DMS 273 (cell line): ENCODE measurements around the gene PPRC1.

Experiments
- DNase-seq: peaks from one replicate; lab custom pipeline; 2025; ENCODE audit not compliant: unreplicated experiment; lab: John Stamatoyannopoulos, UW

Gene PPRC1

DNA sequence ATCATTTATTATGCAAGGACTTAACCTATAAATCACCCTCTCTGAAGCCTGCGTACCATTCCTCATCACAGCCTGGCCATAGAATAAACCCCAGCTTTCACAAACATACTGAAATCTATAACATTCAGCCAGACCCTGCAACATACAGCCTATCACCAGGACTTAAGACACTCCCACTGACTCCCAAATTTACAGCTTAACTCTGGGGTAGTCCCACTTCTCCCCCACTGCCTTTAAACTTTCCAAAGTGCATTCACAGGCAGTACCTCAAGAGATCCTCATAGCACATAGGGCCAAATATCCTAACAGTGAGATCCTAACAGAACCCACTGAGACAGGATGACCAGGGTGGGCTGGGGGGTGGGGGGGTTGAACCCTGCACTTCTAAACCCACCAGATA, 16.2 kb upstream of the PPRC1 start:
- no peak for DNase-seq

DNA sequence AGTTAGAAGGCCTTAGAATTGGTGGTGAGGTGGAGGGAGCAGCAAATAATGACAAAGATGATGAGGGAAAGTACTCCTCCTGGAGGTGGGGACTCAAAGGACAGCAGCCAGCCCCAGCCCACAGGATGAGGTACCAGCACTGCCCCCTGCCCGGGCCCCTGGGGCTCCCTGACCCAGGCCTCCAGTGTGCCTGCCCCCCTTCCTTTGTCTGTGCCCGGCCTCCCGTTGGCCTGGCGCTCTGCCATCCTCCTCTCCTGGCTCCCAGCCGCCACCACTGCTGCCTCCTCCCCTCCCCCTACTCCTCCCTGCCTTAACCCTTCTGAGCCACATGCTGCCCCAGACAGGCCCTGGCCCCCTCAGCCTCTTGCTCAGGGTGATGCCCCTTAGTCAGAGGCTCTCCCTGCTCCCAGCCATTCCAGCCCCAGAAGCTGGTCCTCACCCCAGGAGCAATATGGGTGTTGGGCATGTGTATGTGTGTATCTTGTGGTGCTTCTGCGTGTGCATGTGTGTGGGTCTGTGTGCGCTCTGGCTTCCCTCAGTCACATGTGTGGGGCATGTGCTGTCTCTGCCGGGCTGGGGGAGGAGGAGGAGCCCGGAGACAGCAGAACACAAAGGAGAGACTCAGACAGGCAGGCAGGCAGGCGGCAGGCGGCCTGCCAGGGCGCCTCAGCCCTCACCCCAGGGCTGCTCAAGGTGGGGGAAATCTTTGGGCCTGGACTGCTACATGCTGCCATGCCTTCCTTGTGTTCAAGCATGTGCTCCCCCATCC, 15.3 kb upstream of the PPRC1 start:
- peak; percentile 94 for DNase-seq

DNA sequence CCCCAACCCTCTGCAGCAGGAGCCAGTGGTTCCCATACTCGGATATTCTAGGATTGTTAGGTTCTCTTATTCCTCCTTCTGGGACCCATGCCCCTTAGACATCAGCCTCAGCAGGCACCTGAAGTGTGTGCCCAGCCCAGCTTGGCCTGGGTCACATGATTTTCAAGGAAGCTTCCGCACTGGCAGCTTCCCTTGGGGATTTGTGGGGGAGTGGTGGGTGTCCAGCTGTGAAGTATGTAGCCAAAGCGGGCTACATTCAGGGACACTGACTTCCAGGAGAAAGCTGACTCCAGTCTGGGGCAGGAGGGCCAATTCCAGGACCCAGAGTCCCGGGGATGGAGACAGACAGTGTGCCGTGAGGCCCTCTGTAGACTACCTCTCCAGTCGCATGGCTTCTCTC, 14.0 kb upstream of the PPRC1 start:
- peak; percentile 63 for DNase-seq

DNA sequence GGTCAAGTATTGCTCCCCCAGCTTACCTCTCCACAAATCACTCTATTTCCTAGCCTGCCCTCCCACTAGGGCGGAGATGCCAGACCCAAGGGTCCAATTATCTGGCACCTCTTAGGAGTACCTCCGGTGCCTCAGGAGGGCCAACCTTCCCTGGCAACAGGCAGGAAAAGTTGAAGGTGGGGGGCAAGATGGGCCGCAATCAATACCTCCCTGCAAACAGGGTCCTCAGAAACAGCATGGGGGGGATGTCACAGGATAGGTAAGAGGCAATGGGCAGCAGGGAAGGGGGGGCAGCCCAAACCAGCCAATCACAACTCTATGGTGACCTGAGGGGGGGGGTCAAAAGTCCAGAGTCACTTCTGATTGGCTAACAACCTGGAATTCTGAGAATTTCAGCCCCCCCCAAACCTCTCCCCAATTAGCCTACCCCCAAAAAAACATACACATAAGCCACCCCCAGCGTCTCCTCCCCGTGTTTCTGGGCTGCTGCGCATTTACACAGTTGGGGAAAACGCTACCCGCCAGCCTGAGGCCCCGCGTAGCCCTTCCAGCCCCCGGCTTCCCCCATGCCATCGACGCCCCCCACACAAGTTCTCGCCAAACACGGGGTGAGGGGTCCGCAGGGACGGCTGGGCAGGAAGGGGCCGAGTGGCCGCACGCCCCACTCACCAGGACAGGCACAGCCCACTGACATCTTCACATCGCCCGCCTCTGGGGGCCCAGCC, 13.3 kb upstream of the PPRC1 start:
- DNase-seq = peak; percentile 85

DNA sequence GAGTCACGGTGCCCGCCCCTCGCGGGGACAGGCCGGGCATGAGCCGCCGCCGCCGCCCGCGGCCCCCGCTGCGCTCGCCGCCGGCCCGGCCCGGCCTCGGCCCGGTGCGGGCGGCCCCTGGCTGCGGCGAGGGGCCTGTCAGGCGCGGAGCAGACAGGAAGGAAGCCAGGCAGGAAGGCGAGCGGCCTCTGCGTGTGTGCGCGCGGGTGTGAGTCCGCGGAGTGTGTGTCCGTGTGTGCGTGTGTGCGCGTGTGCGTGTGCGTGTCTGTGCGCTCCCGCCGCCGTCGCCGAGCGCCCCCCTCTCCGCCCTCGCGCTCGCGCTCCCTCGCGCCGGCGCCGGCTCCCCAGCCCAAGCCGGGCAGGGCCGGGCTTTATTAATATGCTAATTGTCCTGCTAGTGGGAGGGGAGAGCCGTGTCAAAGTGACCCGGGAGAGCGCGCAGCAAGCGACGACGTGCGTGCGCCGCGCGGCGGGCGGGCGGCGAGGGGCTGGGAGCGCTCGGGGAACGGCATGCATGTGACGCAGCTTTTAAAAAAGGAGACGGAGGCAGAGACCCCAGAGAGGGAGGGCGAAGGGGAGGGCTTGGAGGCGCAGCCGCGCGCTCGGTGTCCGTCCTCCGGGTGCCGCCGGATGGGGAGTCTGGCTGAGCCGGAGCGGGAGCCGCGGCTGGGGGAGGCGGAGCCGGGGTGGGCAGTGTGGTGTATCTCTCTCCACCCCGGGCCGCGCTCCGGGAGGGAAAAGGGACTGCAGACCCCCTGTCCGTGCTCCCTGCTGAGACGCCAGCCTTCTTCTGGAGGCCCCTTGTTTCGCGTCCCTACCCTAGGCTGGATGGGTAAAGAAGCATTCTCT, 12.5 kb upstream of the PPRC1 start, which contains the start of gene LDB1:
TSS of gene LDB1 (minus strand) at position 227 of the 849 bp plus-strand sequence. CDS start 258 bp downstream, outside the sequence.
- peak; percentile 93 for DNase-seq

DNA sequence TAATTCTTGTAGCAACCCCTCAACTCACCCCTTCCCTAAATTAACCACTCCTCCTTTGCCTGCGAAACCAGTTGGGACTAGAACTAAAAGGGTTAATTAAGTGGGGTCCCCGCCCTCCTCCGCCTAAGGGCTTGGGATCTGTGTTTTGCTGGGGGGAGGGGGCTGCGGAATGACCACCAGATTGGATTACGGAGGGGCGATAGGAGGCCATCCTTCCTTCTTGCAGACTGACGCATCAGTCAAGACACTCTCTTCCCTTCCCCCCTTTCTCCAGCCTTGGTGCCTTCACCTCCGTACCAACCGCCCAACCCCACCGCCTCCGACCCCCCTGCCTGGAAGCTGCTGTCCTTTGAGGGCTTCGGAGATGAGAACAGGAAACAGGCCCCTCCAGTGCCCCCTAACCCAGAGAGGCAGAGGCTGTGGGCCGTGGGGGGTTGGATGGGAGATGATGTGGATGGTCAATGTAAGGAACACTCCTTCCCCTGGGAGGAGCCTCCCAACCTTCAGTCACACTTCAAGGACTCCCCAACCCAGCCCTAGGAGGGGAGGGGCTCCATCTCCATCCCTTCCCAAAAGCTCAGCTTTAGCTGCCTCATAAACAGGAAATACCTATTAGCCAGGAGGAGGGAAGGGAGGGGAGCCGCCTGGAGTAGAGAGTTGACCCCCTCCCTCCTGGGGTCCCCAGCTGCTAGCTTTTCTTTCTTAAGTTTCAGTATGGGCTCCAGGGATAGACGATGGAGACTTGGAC, 11.7 kb upstream of the PPRC1 start:
- DNase-seq = peak; percentile 86

DNA sequence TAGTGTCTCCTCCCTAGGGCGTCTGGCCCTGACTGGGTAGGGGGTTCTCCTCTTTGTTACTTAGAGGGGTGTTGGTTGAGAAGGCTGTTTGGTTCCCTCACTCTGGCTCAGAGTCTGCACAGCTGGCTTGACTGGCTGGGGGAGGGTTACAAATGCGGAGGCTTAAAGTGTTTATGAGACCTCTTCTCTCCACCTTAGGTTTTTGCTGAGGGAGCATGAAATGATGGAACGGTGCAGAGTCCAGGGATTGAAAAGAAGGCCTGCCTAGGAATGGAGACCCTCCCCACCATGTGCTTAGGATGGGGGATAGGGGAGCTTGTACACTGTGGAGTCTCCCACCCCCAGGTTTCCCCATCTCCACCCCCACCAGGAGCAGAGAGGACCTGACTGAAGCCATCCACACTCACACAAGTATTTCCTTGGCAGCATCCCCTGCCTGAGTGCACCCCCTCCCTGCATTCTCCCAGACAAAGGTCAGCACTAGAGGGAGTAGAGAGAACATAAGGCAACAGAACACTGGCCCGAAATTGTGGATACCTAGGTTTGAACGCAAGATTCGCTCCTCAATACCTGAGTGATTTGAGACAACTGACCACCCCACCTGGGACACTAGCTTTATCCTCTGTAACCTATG, 11.0 kb upstream of the PPRC1 start:
- peak; percentile 58 for DNase-seq

DNA sequence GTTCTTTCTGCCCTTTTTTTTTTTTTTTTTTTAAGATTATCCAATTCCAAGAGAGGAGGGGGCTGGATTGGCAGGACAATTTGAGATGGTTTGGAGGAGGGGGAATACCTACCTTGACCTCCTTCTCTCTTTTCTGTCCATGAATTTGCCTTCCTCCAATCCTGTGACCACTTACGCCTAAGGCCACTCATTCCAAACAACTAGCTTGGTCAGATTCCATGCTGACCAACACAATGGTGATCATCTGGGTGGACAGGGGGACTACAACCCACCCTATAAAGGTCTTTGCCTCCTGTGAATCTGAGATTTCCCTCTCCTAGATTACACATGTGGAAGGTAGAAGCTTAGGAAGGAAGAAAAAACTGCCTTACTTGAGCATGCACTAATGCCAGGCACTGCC, 10.4 kb upstream of the PPRC1 start:
- no peak for DNase-seq

DNA sequence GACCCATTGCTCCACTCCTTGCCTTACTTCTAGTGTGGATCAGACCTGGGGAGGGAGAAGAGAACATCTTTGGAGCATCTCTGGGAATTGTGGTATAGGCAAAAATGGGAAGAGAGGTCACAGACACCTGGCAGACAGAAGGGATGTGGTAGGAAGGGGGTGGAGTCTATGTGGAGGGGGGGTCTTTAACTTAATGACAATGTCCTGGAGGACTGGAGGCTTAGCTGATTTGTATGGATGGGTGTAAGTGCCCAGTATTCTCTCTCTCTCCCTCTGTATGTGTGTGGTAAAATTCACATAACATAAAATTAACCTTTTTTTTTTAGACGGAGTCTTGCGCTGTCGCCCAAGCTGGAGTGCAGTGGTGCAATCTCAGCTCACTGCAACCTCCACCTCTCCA, 9.6 kb upstream of the PPRC1 start:
- no peak for DNase-seq

DNA sequence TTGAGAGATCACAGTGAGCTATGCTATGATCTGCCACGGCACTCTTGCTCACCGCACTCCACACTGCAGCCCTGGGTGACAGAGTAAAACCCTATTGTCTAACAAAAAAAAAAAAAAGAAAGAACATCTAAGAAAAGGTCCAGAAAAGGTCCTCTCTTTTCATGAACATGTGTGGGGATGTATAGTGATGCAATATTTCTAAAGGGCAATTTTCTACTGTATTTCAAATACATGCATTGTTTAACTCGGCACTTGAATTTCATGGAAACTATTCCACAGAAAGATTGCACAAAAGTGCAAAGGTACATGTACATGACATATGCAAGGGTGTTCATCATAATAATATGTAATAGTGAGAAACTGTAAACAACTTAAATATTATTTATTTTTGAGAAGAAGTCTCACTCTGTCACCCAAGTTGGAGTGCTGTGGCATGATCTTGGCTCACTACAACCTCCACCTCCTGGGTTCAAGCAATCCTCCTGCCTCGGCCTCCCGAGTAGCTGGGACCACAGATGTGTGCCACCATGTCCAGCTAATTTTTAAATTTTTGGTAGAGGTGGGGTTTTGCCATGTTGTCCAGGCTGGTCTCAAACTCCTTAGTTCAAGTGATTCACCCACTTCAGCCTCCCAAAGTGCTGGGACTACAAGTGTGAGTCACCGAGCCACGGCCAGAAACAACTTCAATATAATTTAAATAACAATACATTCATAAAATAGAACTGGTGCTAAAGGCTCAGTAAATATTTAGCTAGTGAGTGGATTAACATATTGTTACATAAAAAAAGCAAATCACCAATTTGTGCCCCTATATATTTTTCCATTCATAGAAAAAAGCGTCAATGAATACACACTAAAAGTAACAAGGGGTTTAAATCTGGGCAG, 1.3 kb upstream of the PPRC1 start:
- no peak for DNase-seq

DNA sequence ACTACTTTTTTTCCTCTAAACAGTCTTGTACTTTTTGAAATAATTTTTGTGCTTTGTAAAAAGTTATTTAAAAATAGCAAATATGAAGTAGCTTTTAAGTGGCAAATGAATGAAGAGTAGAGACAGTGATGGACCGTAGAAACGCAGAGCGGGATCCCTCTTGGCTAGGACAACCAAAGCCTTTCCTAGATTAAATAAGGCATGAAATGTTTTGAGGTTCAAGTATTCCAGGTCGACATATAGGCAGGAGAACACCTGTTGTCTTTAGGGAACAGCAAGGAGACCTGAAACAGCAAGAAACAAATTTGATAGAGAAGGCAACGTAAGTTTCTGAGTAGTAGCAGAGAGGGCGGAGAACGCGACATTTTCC, 662 bp upstream of the PPRC1 start:
- DNase-seq = no peak

DNA sequence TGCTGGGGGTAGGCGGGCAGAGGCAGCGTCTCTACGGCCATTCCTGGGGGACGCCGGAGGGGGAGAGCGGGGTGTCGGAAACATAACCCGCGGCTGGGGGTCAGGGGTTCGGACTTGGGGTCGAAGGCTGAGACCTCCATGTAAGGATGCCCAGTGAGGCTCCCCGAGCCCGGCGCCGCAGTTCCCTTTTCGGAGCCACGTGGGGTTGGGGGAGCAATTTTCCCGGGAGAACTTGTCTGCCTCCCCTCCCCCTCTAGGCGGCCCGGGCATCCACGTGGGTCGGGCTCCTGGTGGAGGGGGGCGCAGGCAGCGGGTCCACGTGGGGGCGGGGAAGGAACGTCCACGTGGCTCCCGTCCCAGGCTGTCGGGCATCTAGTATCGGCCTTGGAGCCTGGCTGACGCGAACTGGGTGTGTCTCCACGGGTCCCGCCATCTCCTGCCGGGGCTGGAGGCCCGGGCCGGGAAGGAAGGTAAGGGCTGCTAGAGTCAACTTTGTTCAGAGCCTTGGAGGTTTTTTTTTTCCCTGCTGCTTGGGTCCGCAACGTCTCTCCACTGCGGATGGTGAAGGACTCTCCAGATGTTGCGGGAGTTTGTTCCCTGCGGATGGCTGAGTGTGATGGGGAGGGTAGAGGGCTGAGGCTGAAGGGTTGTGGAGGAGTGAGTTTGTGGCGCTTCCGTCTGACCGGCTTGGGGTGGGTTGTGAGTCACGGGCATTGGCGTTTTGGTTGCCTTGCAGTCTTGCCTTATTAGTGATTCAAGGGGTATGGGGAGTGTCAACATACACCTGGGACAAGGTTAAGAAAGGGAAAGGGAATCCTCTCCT, 744 bp downstream of the PPRC1 start:
- DNase-seq = peak; percentile 89

DNA sequence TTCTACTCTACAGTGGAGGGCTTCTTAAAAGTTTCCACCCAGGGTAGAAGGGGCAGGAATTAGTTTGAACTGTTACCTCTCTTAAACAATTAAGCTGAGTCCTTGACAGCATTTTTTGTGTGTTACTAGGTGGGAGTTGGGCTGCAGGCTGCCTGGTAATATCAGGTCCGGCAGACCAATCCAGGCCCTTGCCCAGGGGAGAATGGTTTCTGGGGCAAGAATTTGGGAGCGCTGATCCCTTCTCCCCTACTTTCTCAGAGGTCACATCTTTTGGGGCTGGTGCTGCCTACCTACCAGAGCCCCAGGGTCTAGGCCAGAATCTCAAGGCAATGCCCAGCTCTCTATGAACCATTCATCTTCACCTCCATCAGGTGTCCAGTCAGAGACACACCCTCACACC, 1.6 kb downstream of the PPRC1 start:
- DNase-seq = no peak

DNA sequence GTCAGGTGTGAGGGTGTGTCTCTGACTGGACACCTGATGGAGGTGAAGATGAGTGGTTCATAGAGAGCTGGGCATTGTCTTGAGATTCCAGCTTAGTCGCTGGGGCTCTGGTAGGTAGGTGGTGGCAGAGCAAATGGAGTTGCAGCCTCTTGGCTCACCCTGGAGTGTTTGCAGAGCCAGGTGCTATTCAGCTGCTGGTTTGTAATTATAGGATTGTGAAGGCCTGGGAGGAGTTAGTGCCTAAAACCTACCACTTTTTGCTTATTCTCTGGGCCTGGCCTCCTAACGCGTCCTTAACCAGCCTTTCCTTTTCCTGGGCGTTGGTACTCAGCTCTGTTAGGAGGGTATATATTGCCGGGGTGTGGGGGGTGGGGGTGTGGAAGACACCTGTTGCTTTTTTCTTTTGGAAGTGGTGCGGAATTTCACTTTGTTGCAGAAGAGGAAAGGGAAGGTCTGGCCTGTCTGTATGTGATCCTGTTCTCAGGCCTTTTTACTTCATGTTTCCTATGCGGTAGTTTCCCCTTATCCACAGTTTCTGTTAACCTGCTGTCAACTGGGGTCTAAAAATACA, 3.2 kb downstream of the PPRC1 start:
- DNase-seq = no peak

DNA sequence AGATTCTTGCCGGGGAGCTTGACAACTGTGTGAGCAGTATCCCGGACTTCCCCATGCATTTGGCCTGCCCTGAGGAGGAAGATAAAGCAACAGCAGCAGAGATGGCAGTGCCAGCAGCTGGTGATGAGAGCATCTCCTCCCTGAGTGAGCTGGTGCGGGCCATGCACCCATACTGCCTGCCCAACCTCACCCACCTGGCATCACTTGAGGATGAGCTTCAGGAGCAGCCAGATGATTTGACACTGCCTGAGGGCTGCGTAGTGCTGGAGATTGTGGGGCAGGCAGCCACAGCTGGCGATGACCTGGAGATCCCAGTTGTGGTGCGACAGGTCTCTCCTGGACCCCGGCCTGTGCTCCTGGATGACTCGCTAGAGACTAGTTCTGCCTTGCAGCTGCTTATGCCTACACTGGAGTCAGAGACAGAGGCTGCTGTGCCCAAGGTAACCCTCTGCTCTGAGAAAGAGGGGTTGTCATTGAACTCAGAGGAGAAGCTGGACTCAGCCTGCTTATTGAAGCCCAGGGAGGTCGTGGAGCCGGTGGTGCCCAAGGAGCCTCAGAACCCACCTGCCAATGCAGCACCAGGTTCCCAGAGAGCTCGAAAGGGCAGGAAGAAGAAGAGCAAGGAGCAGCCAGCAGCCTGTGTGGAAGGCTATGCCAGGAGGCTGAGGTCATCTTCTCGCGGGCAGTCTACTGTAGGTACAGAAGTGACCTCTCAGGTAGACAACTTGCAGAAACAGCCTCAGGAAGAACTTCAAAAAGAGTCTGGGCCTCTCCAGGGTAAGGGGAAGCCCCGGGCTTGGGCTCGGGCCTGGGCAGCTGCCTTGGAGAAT, 6.7 kb downstream of the PPRC1 start:
- DNase-seq = no peak

DNA sequence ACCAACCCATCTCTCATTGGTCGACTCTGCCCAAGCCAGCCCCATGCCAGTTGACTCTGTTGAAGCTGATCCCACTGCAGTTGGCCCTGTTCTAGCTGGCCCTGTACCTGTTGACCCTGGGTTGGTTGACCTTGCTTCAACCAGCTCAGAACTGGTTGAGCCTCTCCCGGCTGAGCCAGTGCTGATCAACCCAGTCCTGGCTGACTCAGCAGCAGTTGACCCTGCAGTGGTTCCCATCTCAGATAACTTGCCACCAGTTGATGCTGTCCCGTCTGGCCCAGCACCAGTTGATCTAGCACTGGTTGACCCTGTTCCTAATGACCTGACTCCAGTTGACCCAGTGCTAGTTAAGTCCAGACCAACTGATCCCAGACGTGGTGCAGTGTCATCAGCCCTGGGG, 7.4 kb downstream of the PPRC1 start:
- no peak for DNase-seq

DNA sequence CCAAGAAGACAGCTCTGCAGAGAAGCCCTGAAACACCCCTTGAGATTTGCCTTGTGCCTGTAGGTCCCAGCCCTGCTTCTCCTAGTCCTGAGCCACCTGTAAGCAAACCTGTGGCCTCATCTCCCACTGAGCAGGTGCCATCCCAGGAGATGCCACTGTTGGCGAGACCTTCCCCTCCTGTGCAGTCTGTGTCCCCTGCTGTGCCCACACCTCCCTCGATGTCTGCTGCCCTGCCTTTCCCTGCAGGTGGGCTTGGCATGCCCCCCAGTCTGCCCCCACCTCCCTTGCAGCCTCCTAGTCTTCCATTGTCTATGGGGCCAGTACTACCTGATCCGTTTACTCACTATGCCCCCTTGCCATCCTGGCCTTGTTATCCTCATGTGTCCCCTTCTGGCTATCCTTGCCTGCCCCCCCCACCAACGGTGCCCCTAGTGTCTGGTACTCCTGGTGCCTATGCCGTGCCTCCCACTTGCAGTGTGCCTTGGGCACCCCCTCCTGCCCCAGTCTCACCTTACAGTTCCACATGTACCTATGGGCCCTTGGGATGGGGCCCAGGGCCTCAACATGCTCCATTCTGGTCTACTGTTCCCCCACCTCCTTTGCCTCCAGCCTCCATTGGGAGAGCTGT, 8.2 kb downstream of the PPRC1 start:
- no peak for DNase-seq
